Type B pancreatic cell (in vitro differentiated cells): ENCODE data around the gene FARP1. TPM values are rescaled to one million over a fixed set of nuclear protein-coding genes. Genes with fewer than 3 reads are reported as not detected.
A peak's percentile ranks its signal among the peaks of the same experiment; 100 is the strongest.

Experiments used
- DNase-seq: peaks from one replicate; pipeline ENCODE4 v3.0.0; 2021; ENCODE audit warnings: mixed read lengths; ENCODE audit not compliant: unreplicated experiment; ENCODE audit errors: extremely low spot score
- H3K27ac Mint-ChIP-seq: 2 replicates; pipeline ENCODE4 v1.8.0; 2021; ENCODE audit warnings: mild to moderate bottlenecking, mixed read lengths
- H3K27me3 Mint-ChIP-seq: 2 replicates; pipeline ENCODE4 v1.8.0; 2021; ENCODE audit warnings: mixed read lengths
- H3K36me3 Mint-ChIP-seq: 2 replicates; pipeline ENCODE4 v1.8.0; 2021; ENCODE audit warnings: mixed read lengths
- H3K4me1 Mint-ChIP-seq: one replicate; pipeline ENCODE4 v1.8.0; 2021; ENCODE audit warnings: mixed read lengths; ENCODE audit not compliant: unreplicated experiment
- H3K4me3 Mint-ChIP-seq: 2 replicates; pipeline ENCODE4 v1.8.0; 2021; ENCODE audit warnings: mild to moderate bottlenecking, mixed read lengths
- H3K9me3 Mint-ChIP-seq: 2 replicates; pipeline ENCODE4 v1.8.0; 2021; ENCODE audit warnings: mixed read lengths
- total RNA-seq: library from RNA; stranded (reverse); gene quantifications from 2 replicates; pipeline ENCODE4 v1.2.1, GENCODE V29; 2021; ENCODE audit warnings: low replicate concordance
- TF ChIP-seq, protein P1 (sequence below): fragments of 200-600 bp; sonication (generic); conservative IDR thresholded peaks from 2 replicates; pipeline ENCODE4 v1.5.0; 2021; ENCODE audit warnings: antibody characterized with exemption, mild to moderate bottlenecking

The FARP1 gene
- total RNA-seq, 1 donor from 2014 or later = 195 TPM

GRCh38 chr13:98305670-98306069, 162.8 kb downstream of the FARP1 start:
- no peak overlapping the region for H3K4me3 Mint-ChIP-seq
- peaks cover 68% of the 10 kb centered on the region for H3K4me1 Mint-ChIP-seq
- no peak overlapping the region for H3K27ac Mint-ChIP-seq

DNA sequence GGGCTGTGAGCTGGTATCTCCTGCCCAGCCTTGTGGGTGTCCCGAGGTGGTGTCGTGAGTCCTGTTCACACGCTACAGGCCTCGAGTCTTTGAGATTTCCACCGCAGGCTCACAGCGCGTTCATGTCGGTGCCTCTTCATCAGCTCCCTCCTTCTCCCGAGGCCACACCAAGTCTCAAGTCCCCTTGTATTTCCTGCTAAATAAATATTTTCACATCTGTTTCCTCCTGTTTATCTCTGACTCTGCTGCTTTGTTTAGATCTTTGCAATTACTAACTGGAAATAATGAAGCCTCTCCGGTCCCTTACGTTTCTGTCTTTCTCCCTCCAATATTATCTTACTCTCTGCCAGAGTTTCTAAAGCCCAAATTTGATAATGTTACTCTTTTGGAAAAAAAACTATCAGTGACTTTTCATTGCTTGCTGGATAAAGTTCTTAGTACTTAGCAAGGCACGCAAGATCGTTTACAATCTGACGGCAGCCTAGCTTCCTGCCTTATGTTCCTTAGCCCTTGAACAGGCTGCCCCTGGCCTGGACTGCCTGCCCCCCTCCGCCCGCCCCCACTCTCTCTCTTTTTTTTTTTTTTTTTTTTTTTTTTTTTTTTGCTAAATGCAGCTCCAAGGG, 164.7 kb downstream of the FARP1 start:
- DNase-seq = no peak
- Mint-ChIP-seq H3K27me3 (no peaks in the 10 kb centered on the region), H3K4me1 (peaks cover 55% of the 10 kb centered on the region), H3K9me3 (peaks cover 2% of the 10 kb centered on the region), H3K4me3 (peak overlapping the region; percentile 4), H3K36me3 (peaks cover 32% of the 10 kb centered on the region), H3K27ac (peak overlapping the region; percentile 27)
- TF ChIP-seq, protein P1, sequence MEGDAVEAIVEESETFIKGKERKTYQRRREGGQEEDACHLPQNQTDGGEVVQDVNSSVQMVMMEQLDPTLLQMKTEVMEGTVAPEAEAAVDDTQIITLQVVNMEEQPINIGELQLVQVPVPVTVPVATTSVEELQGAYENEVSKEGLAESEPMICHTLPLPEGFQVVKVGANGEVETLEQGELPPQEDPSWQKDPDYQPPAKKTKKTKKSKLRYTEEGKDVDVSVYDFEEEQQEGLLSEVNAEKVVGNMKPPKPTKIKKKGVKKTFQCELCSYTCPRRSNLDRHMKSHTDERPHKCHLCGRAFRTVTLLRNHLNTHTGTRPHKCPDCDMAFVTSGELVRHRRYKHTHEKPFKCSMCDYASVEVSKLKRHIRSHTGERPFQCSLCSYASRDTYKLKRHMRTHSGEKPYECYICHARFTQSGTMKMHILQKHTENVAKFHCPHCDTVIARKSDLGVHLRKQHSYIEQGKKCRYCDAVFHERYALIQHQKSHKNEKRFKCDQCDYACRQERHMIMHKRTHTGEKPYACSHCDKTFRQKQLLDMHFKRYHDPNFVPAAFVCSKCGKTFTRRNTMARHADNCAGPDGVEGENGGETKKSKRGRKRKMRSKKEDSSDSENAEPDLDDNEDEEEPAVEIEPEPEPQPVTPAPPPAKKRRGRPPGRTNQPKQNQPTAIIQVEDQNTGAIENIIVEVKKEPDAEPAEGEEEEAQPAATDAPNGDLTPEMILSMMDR = no peak

More at GRCh38 chr13:98305670-98306069, 162.8 kb downstream of the FARP1 start:
- Mint-ChIP-seq H3K27me3 (no peaks in the 10 kb centered on the region), H3K9me3 (peaks cover 6% of the 10 kb centered on the region), H3K36me3 (peaks cover 32% of the 10 kb centered on the region)
- TF ChIP-seq, protein P1 = no peak
- no peak for DNase-seq

DNA sequence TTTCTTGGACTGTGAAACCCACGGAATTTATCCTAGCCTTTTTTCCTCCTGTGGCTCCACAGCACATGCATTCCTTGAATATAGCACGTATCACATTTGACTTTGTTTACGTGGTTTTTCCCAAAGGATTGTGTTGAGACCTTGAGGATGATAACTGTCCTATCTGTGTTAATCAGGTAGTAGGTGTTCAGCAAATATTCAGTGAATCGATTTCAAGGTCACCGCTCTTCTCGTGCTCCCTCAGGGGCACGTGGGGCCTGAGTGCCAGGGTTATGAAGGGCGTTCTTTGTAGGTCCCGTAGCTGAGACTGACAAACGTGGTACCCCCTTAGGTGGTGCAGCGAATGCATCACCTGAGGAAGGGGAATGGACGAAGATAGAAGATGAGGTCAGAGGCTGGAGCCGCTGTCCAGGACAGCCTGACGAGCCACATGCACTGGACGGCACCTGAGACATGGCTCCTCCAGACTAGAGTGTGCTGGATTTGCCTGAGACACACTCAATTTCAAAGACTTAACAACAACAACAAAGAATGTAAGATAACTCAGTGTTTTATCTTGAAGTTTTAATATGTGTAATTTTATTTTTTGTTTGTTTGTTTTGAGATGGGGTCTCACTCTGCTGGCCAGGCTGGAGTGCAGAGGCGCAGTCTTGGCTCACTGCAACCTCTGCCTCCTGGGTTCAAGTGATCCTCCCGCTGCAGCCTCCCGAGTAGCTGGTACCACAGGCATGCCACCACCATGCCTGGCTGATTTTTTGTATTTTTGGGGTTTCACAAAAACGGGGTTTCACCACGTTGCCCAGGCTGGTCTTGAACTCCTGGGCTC, 165.4 kb downstream of the FARP1 start:
- TF ChIP-seq, protein P1 = no peak
- Mint-ChIP-seq H3K36me3 (peaks cover 29% of the 10 kb centered on the region), H3K4me3 (peak overlapping the region; percentile 3), H3K9me3 (no peaks in the 10 kb centered on the region), H3K27me3 (no peaks in the 10 kb centered on the region), H3K27ac (no peak overlapping the region), H3K4me1 (peaks cover 53% of the 10 kb centered on the region)
- no peak for DNase-seq

DNA sequence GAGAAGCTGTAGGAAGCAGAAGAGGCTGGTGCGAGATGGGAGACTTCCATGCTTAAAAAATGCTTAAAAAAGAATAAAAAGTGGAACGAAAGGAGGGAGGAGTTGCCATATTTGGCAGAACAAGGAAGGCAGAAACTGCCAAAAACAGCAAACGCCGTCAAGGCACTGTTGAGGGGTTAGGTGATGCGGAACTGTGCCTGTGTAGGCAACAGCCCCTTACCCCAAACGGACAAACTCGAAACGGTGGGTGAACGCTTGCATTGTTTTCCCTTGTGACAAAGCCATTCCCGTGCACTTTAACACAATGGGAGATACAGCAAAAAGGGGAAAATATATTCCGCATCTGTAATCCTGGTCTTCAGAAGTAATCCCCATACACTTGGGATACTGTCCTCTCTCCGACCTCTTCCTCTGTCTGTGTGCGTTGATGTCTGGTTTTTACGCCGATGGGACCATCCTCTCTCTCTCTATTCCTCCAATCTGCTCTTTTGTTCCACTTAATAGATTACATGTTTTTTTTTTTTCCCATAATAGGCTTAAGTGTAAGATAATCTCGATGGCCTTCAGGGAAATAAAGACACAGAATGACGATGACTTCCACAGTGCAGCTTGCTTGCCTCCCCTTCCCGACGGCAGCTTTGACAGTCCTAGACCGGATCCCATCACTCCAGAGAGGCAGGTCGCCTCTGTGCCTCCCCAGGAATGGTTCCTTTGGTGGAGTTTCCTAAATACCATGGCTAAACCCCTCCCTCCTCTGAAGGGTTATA, 166.9 kb downstream of the FARP1 start:
- no peaks in the 10 kb centered on the region for H3K27me3 Mint-ChIP-seq
- H3K36me3 Mint-ChIP-seq = peaks cover 31% of the 10 kb centered on the region
- peaks cover 50% of the 10 kb centered on the region for H3K4me1 Mint-ChIP-seq
- no peak overlapping the region for H3K27ac Mint-ChIP-seq
- no peak overlapping the region for H3K4me3 Mint-ChIP-seq
- TF ChIP-seq, protein P1 = no peak
- DNase-seq = no peak
- H3K9me3 Mint-ChIP-seq = no peaks in the 10 kb centered on the region

DNA sequence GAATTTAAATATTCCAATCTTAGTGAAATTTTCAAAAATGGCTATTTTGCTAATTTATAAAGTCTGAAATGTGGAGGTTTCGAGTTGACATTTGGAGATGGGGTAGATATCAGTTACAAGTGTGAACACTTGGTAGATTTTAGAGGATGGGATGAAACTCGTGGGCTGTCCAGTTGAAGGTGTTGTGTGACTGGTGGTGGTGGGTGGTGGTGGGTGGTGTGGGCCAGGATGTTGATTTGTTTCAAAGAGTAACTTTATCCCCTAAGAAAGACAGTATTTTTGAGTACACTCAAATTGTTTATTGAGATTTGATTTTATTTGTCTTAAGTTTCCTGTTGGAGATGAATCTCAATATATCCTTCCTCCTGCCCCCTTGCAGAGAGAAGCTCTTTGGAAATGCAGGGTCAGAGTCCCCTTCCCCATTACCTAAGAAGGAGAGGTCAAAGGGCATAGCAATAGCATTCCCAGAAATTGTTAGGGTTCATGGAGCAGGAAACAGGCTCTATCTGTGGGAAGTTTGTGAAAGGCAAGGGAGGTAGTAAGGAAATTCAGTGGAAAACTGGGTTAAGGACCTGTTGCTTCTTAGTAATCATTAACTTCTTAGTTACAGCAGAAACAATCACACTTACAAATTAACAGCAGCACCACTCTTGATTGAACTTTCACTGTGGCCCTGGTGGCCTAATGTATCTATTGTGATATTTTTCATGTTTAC, 167.7 kb downstream of the FARP1 start:
- Mint-ChIP-seq H3K9me3 (no peaks in the 10 kb centered on the region), H3K36me3 (peaks cover 30% of the 10 kb centered on the region), H3K4me3 (no peak overlapping the region), H3K27me3 (no peaks in the 10 kb centered on the region), H3K4me1 (peaks cover 52% of the 10 kb centered on the region), H3K27ac (peak overlapping the region; percentile 45)
- DNase-seq = no peak
- TF ChIP-seq, protein P1 = no peak
